SU-DHL-6 (cell line): ENCODE data around the gene WIPF3.

Experiments used
- H2AFZ ChIP-seq: fragments of 200-600 bp; sonication (generic); 2 replicates; pipeline ENCODE4 v1.6.1; 2014; ENCODE audit warnings: low read depth, mild to moderate bottlenecking, moderate library complexity, mixed read lengths, antibody characterized with exemption, low read length; ENCODE audit not compliant: severe bottlenecking
- H3F3A ChIP-seq: fragments of 200-600 bp; shearing (Covaris generic); 2 replicates; pipeline ENCODE4 v1.6.0; 2016; ENCODE audit warnings: antibody characterized with exemption, mild to moderate bottlenecking; ENCODE audit not compliant: insufficient read depth
- H3K27ac ChIP-seq: fragments of 200-600 bp; sonication (generic); 2 replicates; pipeline ENCODE4 v1.5.1; 2016; ENCODE audit warnings: low read depth, mild to moderate bottlenecking, low read length, moderate library complexity, mixed read lengths
- H3K27me3 ChIP-seq: fragments of 200-600 bp; sonication (generic), shearing (Covaris generic); 2 replicates; pipeline ENCODE4 v1.6.0; 2014; ENCODE audit warnings: mild to moderate bottlenecking, low read length
- H3K36me3 ChIP-seq: fragments of 200-600 bp; sonication (generic); 2 replicates; pipeline ENCODE4 v1.6.1; 2014; ENCODE audit warnings: mild to moderate bottlenecking, low read length, mixed read lengths
- H3K4me2 ChIP-seq: fragments of 300-600, 200-600 bp; shearing (Covaris generic), sonication (generic); 2 replicates; pipeline ENCODE4 v1.6.0; 2014; ENCODE audit warnings: low read length, low read depth, mild to moderate bottlenecking; ENCODE audit not compliant: poor library complexity, severe bottlenecking
- H3K4me3 ChIP-seq: fragments of 200-600 bp; sonication (generic); 2 replicates; pipeline ENCODE4 v1.5.1; 2014; ENCODE audit warnings: antibody characterized with exemption, low read length, mild to moderate bottlenecking, mixed read lengths; ENCODE audit not compliant: insufficient read depth, poor library complexity, severe bottlenecking
- H3K79me2 ChIP-seq: fragments of 200-600 bp; sonication (generic); 2 replicates; pipeline ENCODE4 v1.6.1; 2014; ENCODE audit warnings: mild to moderate bottlenecking, low read length, moderate library complexity; ENCODE audit not compliant: insufficient read depth
- H3K9ac ChIP-seq: fragments of 200-600 bp; sonication (generic); 2 replicates; pipeline ENCODE4 v1.7.0; 2014; ENCODE audit warnings: mild to moderate bottlenecking, low read length
- H3K9me2 ChIP-seq: fragments of 200-600 bp; sonication (generic); replicated peaks from 2 replicates; pipeline ENCODE4 v1.6.1; 2014; ENCODE audit warnings: low read length; ENCODE audit not compliant: insufficient read depth
- H3K9me3 ChIP-seq: fragments of 200-600 bp; sonication (generic); 2 replicates; pipeline ENCODE4 v1.6.1; 2014; ENCODE audit warnings: low read length, mixed read lengths; ENCODE audit not compliant: insufficient read depth
- H4K20me1 ChIP-seq: fragments of 200-600 bp; sonication (generic); 2 replicates; pipeline ENCODE4 v1.6.1; 2014; ENCODE audit warnings: low read depth, mild to moderate bottlenecking, antibody characterized with exemption, low read length, moderate library complexity, mixed read lengths
- EZH2phosphoT487 ChIP-seq: fragments of 200-600 bp; sonication (generic), shearing (Covaris generic); conservative IDR thresholded peaks from 2 replicates; pipeline ENCODE4 v1.6.1; 2018; ENCODE audit warnings: mild to moderate bottlenecking, antibody characterized with exemption, low read length, moderate library complexity, mixed read lengths
- TF ChIP-seq, protein P1 (sequence below): fragments of 200-600 bp; sonication (generic); IDR thresholded peaks from one replicate; pipeline ENCODE4 v1.5.1; 2017; ENCODE audit warnings: antibody characterized with exemption, mild to moderate bottlenecking, low read length, moderate library complexity; ENCODE audit not compliant: insufficient read depth, poor library complexity, severe bottlenecking

The WIPF3 gene

DNA sequence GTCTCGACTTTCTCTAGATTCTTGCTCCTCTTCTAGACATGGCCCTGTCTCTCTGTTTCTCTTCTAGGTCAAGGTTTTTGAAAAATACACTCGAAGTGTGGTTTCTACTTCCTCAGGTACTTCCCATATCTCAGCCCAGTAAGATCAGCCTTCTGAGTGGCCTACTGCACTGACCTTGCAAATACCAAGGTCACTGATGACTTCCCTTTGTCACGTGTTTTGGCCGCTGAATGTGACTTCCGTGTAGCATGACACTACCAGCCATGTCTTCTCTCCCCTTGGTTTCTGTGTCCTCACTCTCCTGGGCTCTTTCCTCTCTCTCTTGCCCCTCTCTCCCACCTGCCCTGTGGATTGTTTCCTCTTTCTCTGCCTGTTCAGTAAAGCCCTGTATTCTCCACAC is 7.9 kb upstream of the WIPF3 start:
- no peak overlapping the region for H3K4me3 ChIP-seq
- H3K27ac ChIP-seq, result no peak overlapping the region
- no peaks in the 10 kb centered on the region for H3K27me3 ChIP-seq
- no peaks in the 10 kb centered on the region for H4K20me1 ChIP-seq
- no peaks in the 10 kb centered on the region for H3F3A ChIP-seq
- no peaks in the 10 kb centered on the region for H3K79me2 ChIP-seq
- H2AFZ ChIP-seq, result no peak overlapping the region
- TF ChIP-seq, protein P1, sequence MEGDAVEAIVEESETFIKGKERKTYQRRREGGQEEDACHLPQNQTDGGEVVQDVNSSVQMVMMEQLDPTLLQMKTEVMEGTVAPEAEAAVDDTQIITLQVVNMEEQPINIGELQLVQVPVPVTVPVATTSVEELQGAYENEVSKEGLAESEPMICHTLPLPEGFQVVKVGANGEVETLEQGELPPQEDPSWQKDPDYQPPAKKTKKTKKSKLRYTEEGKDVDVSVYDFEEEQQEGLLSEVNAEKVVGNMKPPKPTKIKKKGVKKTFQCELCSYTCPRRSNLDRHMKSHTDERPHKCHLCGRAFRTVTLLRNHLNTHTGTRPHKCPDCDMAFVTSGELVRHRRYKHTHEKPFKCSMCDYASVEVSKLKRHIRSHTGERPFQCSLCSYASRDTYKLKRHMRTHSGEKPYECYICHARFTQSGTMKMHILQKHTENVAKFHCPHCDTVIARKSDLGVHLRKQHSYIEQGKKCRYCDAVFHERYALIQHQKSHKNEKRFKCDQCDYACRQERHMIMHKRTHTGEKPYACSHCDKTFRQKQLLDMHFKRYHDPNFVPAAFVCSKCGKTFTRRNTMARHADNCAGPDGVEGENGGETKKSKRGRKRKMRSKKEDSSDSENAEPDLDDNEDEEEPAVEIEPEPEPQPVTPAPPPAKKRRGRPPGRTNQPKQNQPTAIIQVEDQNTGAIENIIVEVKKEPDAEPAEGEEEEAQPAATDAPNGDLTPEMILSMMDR, result no peak
- TF ChIP-seq EZH2phosphoT487, result no peak
- H3K36me3 ChIP-seq, result no peaks in the 10 kb centered on the region
- no peaks in the 10 kb centered on the region for H3K9me3 ChIP-seq
- H3K4me2 ChIP-seq, result no peak overlapping the region
- no peaks in the 10 kb centered on the region for H3K9me2 ChIP-seq
- H3K9ac ChIP-seq, result no peak overlapping the region

- no peaks in the 10 kb centered on the region for H4K20me1 ChIP-seq
- no peak overlapping the region for H2AFZ ChIP-seq
- H3K27ac ChIP-seq, result no peak overlapping the region
- no peaks in the 10 kb centered on the region for H3K36me3 ChIP-seq
- TF ChIP-seq EZH2phosphoT487, result no peak
- TF ChIP-seq, protein P1, result no peak
- H3K4me2 ChIP-seq, result no peak overlapping the region
- no peak overlapping the region for H3K9ac ChIP-seq
- H3F3A ChIP-seq, result no peaks in the 10 kb centered on the region
- no peaks in the 10 kb centered on the region for H3K9me3 ChIP-seq
- no peaks in the 10 kb centered on the region for H3K79me2 ChIP-seq
- H3K9me2 ChIP-seq, result no peaks in the 10 kb centered on the region
- H3K4me3 ChIP-seq, result no peak overlapping the region
- no peaks in the 10 kb centered on the region; the same call in 1 of the 2 replicates for H3K27me3 ChIP-seq
These were observed 4.4 kb upstream of the WIPF3 start for GRCh38 chr7:29801929-29802328.

- no peaks in the 10 kb centered on the region; the same call in 1 of the 2 replicates for H3K27me3 ChIP-seq
- H3K36me3 ChIP-seq, result no peaks in the 10 kb centered on the region
- no peak overlapping the region for H3K4me3 ChIP-seq
- no peak overlapping the region for H3K4me2 ChIP-seq
- no peaks in the 10 kb centered on the region for H3K9me2 ChIP-seq
- no peaks in the 10 kb centered on the region for H4K20me1 ChIP-seq
- no peaks in the 10 kb centered on the region for H3F3A ChIP-seq
- H3K79me2 ChIP-seq, result no peaks in the 10 kb centered on the region
- H3K9ac ChIP-seq, result no peak overlapping the region
- H2AFZ ChIP-seq, result no peak overlapping the region
- no peak for TF ChIP-seq EZH2phosphoT487
- TF ChIP-seq, protein P1, result no peak
- no peak overlapping the region for H3K27ac ChIP-seq
- no peaks in the 10 kb centered on the region for H3K9me3 ChIP-seq
These were observed 1.3 kb upstream of the WIPF3 start for GRCh38 chr7:29805031-29805430.

- Histone ChIP-seq H3K27me3 (no peaks in the 10 kb centered on the region; the same call in 1 of the 2 replicates), H3K4me3 (no peak overlapping the region)
These were observed 461 bp upstream of the WIPF3 start for GRCh38 chr7:29805886-29806207.

More at GRCh38 chr7:29805886-29806207, 461 bp upstream of the WIPF3 start:
- Histone ChIP-seq H3K36me3 (no peaks in the 10 kb centered on the region), H3K4me2 (no peak overlapping the region), H4K20me1 (no peaks in the 10 kb centered on the region), H3K9me3 (no peaks in the 10 kb centered on the region), H2AFZ (no peak overlapping the region), H3K9me2 (no peaks in the 10 kb centered on the region), H3K79me2 (no peaks in the 10 kb centered on the region), H3F3A (no peaks in the 10 kb centered on the region), H3K9ac (no peak overlapping the region), H3K27ac (no peak overlapping the region)
- TF ChIP-seq EZH2phosphoT487, result no peak
- TF ChIP-seq, protein P1, result no peak
